RWPE1 (cell line): ENCODE data around the gene UBASH3A.

ENCODE experiments used
- CTCF ChIA-PET: fragments of 350-600 bp; sonication (Branson Sonifier 250); formaldehyde crosslinking; extraction: SDS; loops from one replicate; lab custom pipeline; 2021; lab: Yijun Ruan, JAX
- POLR2A ChIA-PET: fragments of 400-600 bp; formaldehyde crosslinking; extraction: SDS; loops from one replicate; lab custom pipeline; 2020; ENCODE audit warnings: antibody characterized with exemption; ENCODE audit not compliant: low non-redundant PET; lab: Yijun Ruan, JAX
- DNase-seq: peaks from one replicate; pipeline ENCODE4 v3.0.0; 2012; ENCODE audit warnings: low spot score
- H3K27ac ChIP-seq: fragments of 450-650 bp; 2 replicates; pipeline ENCODE4 v1.5.1; 2017
- TF ChIP-seq, protein P1 (sequence below): fragments of 450-650 bp; conservative IDR thresholded peaks from 2 replicates; pipeline ENCODE4 v1.5.1; 2017; ENCODE audit warnings: low read depth, mild to moderate bottlenecking

UBASH3A gene

GRCh38 chr21:42472521-42472920, 68.8 kb downstream of the UBASH3A start:
- no peak overlapping the region for H3K27ac ChIP-seq
- DNase-seq = no peak
- TF ChIP-seq, protein P1, sequence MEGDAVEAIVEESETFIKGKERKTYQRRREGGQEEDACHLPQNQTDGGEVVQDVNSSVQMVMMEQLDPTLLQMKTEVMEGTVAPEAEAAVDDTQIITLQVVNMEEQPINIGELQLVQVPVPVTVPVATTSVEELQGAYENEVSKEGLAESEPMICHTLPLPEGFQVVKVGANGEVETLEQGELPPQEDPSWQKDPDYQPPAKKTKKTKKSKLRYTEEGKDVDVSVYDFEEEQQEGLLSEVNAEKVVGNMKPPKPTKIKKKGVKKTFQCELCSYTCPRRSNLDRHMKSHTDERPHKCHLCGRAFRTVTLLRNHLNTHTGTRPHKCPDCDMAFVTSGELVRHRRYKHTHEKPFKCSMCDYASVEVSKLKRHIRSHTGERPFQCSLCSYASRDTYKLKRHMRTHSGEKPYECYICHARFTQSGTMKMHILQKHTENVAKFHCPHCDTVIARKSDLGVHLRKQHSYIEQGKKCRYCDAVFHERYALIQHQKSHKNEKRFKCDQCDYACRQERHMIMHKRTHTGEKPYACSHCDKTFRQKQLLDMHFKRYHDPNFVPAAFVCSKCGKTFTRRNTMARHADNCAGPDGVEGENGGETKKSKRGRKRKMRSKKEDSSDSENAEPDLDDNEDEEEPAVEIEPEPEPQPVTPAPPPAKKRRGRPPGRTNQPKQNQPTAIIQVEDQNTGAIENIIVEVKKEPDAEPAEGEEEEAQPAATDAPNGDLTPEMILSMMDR = no peak
- ChIA-PET CTCF (no interaction called here), POLR2A (interaction anchor here (0.7 kb wide), 1 partner anchor 39 kb away, joined by 4 read pairs; no protein-coding TSS in a partner anchor)

DNA sequence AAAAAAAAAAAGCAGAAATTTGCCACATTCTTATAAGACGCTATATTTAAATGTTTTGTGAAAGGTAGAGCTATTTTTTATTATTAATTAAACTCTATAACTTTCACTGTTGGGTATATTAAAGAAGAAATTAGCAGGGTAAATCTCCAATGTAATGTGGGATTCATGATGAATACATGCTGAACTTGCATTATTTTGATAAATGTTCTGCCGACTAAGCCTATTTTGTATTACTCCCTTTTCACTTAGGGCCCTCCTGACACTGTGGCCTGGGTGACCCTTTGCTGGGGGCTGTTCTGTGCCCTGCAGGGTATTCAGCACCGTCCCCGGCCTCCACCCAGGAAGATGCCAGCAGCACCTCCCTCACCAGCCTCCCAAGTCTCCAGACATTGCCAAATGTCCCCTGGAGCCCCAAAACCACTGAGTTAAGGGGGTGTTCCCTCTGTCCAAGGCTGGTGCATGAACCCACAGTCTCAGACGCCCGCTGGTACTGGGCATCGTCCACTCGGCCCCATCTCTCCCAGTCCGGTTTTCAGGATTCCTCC, 69.9 kb downstream of the UBASH3A start:
- peak overlapping the region; percentile 64 for H3K27ac ChIP-seq
- no peak for DNase-seq
- ChIA-PET POLR2A (no interaction called here), CTCF (no interaction called here)
- TF ChIP-seq, protein P1 = no peak

DNA sequence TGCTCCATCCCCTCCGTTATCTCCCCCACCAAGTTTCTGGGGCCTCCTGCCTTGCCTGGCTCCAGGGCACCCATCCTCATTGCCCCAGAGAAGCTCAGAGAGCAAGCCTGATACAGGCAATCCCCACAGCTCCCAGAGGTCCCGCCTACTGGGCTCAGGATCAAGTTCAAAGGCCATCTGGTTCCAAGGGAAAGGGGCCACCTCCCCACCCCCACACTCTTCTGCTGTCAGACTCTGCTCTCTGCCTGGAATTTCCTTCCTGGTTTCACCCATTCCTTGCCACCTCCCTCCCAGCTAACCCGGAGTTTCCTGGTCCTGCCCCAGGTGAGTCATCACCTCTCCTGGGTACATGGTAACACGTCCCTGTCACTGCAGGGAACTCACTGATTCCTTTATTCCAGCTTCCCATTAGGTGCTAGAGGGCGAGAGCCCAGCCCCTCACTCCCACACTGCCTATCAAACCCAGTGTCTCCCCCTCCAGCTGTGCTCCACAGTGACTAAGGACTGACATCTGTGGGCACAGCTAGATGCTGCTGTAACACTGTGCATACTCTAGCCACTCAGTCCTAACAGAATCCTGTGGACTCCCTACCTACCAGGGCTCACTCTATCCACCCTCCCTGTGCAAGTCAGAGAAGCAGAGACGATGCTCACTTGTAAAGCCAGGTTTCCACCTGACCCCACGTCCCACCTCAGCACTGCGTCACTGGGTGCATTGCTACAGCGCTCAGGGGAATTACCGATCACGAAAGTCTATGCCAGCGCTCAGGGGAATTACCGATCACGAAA, 70.5 kb downstream of the UBASH3A start:
- H3K27ac ChIP-seq = peak overlapping the region; percentile 64
- TF ChIP-seq, protein P1 = no peak
- peak; percentile 83 for DNase-seq
- ChIA-PET POLR2A (no interaction called here), CTCF (no interaction called here)

DNA sequence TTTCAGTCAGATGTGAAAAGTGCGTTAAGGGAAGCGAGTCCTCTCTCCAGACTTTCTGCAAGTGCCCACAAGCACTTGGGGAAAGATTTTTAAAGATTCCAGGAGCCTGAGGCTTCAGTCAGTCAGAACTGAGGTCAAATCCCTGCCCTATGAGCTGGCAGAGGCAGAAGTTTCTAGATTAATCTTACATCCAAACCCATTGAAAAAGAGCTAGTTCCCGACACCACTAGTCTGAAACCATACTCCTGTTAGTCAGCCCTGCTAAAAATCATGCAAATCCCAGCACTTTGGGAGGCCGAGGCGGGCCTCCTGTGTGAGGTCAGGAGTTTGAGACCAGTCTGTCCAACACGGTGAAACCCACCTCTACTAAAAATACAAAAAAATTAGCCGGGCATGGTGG, 71.3 kb downstream of the UBASH3A start:
- peak overlapping the region; percentile 64 for H3K27ac ChIP-seq
- POLR2A ChIA-PET = no interaction called here
- DNase-seq = peak; percentile 23
- TF ChIP-seq, protein P1 = no peak
- CTCF ChIA-PET = no interaction called here

DNA sequence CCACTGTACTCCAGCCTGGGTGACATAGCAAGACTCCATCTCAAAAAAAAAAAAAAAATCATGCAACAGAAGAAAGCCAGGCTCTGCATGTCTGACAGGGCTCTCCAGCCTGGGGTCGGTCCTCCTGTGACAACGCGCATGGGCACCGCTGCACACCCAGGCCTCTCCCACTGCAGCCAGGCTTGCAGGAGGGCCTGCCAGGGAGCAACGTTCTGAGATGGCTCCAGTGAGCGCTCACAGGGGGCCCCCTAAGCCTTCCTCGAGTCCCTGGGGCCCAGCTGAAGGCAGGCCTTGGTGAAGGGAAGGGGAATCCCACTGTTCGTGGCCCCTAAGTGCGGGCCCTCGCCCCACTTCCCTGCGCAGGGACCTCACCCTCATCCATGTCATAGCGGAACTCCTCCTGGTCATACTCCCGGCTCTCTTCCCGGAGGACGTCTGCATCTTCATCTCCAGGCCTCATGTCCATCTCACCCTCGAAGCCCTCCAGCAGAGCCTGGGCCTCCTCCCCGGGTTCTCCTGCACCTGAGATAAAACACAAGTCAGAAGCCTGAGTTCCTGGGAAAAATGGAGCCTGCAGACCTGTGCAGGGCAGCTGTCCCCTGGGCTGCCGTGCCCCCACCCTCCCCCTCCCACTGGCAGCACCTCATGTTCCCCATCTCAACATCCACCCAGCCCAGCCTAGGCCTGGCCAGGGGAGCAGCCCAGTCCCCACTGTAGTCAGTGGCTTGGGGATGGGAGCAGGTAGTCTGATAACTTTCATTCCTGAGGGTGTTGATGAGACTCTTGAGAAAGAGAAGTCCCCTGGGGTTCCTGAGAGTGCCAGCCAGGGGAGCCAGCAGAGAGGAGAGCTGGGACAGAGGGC, 72.1 kb downstream of the UBASH3A start:
- CTCF ChIA-PET = interaction anchor here (0.6 to 0.8 kb wide), 2 partner anchors 9 to 16 kb away, joined by 3 read pairs; no protein-coding TSS in a partner anchor
- TF ChIP-seq, protein P1 = no peak
- POLR2A ChIA-PET = no interaction called here
- DNase-seq = no peak
- H3K27ac ChIP-seq = no peak overlapping the region
